T-helper 2 cell treated with Interferon-gamma antibody and Interleukin-4, amounts not matched to agents 5 μg/mL and 100 μg/mL, for 36 hours (primary cell): ENCODE data around the gene RMC1.
A peak's percentile ranks its signal among the peaks of the same experiment; 100 is the strongest.
"Not testable (repeated sequence)": the region's sequence is repeated elsewhere in the genome, so short reads cannot be mapped to it uniquely, and the experiment has no call there.

Experiments
- DNase-seq: peaks from one replicate; pipeline ENCODE4 v3.0.0; 2021; ENCODE audit warnings: low spot score
- H3K27ac Mint-ChIP-seq: one replicate; pipeline ENCODE4 v1.8.0; 2021; ENCODE audit warnings: mild to moderate bottlenecking, mixed read lengths
- H3K27me3 Mint-ChIP-seq: one replicate; pipeline ENCODE4 v1.8.0; 2021; ENCODE audit warnings: low read depth, mixed read lengths
- H3K36me3 Mint-ChIP-seq: one replicate; pipeline ENCODE4 v1.8.0; 2021; ENCODE audit warnings: low read depth, mixed read lengths
- H3K4me1 Mint-ChIP-seq: one replicate; pipeline ENCODE4 v1.8.0; 2021; ENCODE audit warnings: low read depth, mixed read lengths
- H3K4me3 Mint-ChIP-seq: one replicate; pipeline ENCODE4 v1.8.0; 2022; ENCODE audit warnings: mild to moderate bottlenecking, moderate library complexity, mixed read lengths
- H3K9me3 Mint-ChIP-seq: one replicate; pipeline ENCODE4 v1.8.0; 2021; ENCODE audit warnings: mixed read lengths

The RMC1 gene

DNA sequence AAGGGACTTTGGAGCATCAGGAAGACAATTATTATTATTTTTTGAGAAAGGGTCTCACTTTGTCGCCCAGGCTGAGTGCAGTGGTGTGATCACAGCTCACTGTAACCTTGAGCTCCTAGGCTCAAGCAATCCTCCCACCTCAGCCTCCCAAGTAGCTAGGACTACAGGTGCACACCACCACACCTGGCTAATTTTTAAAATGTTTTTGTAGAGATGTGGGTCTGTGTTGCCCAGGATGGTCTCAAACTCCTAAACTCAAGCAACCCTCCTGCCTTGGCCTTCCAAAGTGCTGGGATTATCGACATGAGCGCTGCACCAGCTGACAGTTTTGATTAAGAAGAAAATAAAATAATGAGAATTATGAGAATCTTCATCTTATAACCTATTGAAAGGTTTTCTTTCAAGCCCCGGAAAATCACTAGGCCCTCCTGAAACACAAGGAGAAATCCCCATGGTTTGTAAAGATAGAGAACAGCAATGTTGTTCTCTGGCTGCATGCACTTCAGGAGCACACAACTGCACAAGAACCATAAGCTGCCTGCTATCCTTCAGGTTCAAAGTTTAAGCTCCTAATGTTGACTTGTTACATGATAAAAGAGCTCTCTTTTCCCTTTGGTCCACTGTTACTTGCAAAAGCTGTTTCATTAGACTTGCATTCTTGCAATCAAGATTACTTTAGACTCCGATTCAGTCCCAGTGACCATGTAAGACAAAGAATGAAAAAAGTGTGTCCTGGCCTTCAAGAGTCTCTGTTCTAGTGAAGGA, 66.2 kb downstream of the RMC1 start:
- Mint-ChIP-seq H3K36me3 (peaks cover 56% of the 10 kb centered on the region), H3K27me3 (no peaks in the 10 kb centered on the region), H3K4me3 (no peak overlapping the region), H3K27ac (no peak overlapping the region), H3K9me3 (no peaks in the 10 kb centered on the region), H3K4me1 (peaks cover 22% of the 10 kb centered on the region)
- no peak for DNase-seq

DNA sequence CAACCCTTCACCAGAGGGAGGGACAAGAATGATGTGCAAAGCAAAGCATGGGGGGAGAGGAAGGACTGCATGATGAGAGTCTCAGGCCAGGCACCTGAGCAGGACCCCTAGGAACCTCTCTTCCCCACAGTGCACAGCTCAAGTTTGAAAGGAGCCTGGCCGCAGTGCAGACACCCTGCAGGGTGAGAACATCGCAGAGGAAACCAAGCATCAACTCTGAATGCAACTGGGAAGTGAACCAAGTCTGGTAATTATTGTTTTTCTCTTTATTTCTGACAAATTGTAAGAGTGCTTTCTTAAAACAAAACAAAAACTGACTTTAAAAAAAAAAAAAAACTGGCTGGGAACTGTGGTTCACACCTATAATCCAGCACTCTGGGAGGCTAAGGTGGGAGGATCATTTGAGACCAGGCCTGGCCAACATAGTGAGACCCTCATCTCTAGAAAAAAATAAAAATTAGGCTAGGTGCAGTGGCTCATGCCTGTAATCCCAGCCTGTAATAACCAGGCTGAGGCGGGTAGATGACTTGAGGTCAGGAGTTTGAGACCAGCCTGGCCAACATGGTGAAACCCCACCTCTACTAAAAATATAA, 67.7 kb downstream of the RMC1 start:
- no peak overlapping the region for H3K4me3 Mint-ChIP-seq

DNA sequence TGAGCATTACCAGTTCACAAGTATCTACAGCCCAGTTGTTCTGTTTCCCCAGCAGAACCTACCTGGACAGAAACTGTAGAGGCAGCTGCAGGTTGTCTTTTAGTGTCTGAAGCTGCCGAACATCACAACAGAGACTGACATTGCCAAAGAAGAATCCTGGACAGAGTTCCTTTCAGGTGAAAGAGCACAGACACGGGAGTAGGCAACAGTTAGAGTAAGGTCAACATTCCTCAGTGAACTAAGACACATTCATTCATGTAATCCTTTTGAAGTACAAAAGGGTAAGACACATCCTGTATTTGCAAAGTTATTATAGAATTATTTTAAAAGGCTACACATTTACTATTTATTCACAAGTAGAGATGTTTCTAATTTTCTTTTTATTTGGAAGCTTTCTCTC, 68.7 kb downstream of the RMC1 start:
- peak overlapping the region; percentile 73 for H3K27ac Mint-ChIP-seq
- H3K4me3 Mint-ChIP-seq = no peak overlapping the region
- H3K36me3 Mint-ChIP-seq = peaks cover 59% of the 10 kb centered on the region
- DNase-seq = no peak
- H3K9me3 Mint-ChIP-seq = no peaks in the 10 kb centered on the region
- H3K27me3 Mint-ChIP-seq = no peaks in the 10 kb centered on the region
- peaks cover 28% of the 10 kb centered on the region for H3K4me1 Mint-ChIP-seq

More for the DNA sequence above, 67.7 kb downstream of the RMC1 start:
- H3K9me3 Mint-ChIP-seq = no peaks in the 10 kb centered on the region
- DNase-seq = no peak
- peaks cover 28% of the 10 kb centered on the region for H3K4me1 Mint-ChIP-seq
- no peaks in the 10 kb centered on the region for H3K27me3 Mint-ChIP-seq
- H3K27ac Mint-ChIP-seq = no peak overlapping the region
- H3K36me3 Mint-ChIP-seq = peaks cover 57% of the 10 kb centered on the region

DNA sequence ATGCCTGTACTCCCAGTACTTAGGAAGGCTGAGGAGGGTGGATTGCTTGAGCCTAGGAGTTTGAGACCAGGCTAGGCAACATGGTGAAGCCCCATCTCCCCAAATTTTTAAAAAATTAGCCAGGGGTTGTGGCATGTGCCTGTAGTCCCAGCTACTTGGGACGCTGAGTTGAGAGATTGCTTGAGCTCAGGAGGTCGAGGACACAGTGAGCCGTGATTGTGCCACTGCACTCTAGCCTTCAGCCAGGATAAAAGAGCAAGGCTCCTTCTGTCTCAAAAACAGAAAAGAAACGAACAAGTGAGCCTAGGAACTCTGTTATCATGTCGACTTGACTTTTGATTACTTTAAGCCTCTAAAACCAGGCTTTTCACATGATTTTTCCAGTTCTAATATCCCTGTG, 69.3 kb downstream of the RMC1 start:
- Mint-ChIP-seq H3K4me1 (peaks cover 28% of the 10 kb centered on the region), H3K36me3 (peaks cover 53% of the 10 kb centered on the region), H3K27ac (no peak overlapping the region), H3K27me3 (no peaks in the 10 kb centered on the region), H3K4me3 (no peak overlapping the region), H3K9me3 (no peaks in the 10 kb centered on the region)
- no peak for DNase-seq

DNA sequence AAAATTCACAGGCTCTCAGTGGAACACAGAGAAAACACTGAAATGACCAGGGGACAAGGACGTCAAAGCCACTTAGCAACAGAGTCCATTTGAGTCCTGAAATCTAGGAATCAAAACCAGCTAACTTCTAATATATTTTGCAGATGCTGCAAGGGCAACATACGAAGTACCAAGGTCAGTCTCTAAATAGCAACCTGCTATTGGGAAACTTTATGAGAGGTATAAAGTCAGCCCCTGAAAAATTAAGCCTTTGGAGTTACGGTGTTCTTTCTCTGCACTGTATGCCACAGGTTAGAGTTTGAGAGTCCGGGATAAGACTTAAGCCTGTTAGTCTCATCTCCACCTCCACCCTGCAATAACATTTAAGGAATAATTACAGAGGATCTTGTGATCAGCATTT, 69.7 kb downstream of the RMC1 start:
- H3K27ac Mint-ChIP-seq = peak overlapping the region; percentile 85
- no peaks in the 10 kb centered on the region for H3K9me3 Mint-ChIP-seq
- no peak for DNase-seq
- peaks cover 28% of the 10 kb centered on the region for H3K4me1 Mint-ChIP-seq
- H3K4me3 Mint-ChIP-seq = no peak overlapping the region
- H3K27me3 Mint-ChIP-seq = no peaks in the 10 kb centered on the region
- peaks cover 51% of the 10 kb centered on the region for H3K36me3 Mint-ChIP-seq

DNA sequence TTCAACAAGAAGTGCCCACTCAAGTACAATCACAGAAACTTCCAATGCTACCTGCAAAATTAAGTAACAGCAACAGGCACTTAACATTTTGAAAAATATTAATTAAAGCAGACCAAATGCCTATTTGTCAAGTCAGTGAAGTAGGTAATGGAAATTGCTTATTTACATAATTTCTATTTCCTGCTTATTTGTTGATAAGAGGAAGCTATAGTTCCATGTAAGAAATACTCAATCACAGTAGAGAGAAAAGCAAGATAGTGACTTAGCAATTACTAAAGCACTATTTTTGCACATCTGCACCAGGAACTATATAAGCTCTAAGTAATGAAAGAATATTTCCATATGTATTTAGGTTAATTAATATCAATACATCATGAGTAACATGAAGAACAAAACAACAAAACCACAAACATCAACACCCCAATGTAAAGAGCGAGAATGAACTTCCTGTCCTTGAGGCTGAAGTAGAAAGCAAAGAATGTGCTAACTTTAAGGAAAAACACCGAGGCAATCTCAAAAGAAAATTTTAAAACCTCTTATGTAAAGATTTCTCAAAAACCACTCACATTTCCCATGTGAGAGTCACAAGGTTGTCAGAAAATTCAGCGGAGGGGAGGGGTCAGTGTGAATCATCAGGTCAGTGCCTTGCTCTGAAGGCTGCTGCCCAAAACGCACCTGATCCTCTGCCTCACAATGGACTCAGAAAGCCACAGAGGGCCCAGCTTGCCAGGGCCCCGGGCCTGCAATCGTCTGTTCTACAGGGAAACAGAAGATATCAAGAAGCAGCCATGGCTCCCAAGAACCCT, 70.5 kb downstream of the RMC1 start:
- H3K36me3 Mint-ChIP-seq = peaks cover 43% of the 10 kb centered on the region
- peak overlapping the region; percentile 85 for H3K27ac Mint-ChIP-seq
- peak; percentile 36 for DNase-seq
- H3K27me3 Mint-ChIP-seq = no peaks in the 10 kb centered on the region
- no peaks in the 10 kb centered on the region for H3K9me3 Mint-ChIP-seq
- peaks cover 33% of the 10 kb centered on the region for H3K4me1 Mint-ChIP-seq
- H3K4me3 Mint-ChIP-seq = peak overlapping the region; percentile 28

DNA sequence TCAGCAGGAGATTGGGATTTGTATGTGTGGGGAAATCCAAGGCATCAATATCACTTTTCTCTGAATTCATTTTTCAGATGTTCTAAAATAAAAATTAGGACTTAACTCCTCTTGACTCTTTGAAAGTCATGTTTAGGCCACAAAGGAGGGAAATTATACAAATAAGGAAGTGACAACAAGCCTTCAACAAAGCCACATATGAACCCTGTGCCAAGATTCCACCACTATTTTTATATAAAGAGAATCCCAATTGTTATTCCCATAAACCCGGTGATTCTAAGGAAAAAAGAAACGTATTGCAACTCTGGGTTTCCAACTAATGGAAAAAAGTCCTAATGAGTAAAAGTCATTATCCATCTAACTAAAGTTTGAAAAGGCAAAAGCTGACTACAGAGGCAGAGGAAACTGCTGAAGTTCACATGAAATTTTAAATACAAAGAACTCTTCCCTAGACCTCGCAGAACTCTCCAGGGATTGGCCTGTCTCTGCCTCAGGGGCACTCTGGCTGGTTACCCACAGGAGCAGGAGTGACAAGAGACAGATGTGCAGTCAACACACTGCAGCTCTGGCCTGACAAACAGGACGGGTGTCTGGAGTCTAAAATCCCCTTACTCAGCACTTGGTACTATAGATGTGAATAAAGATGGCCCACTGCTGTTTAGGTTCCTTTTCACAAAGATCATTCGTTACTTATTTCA, 71.4 kb downstream of the RMC1 start:
- no peak for DNase-seq
- Mint-ChIP-seq H3K36me3 (peaks cover 41% of the 10 kb centered on the region), H3K4me3 (peak overlapping the region; percentile 28), H3K9me3 (no peaks in the 10 kb centered on the region), H3K27me3 (no peaks in the 10 kb centered on the region), H3K4me1 (peaks cover 38% of the 10 kb centered on the region), H3K27ac (peak overlapping the region; percentile 85)

DNA sequence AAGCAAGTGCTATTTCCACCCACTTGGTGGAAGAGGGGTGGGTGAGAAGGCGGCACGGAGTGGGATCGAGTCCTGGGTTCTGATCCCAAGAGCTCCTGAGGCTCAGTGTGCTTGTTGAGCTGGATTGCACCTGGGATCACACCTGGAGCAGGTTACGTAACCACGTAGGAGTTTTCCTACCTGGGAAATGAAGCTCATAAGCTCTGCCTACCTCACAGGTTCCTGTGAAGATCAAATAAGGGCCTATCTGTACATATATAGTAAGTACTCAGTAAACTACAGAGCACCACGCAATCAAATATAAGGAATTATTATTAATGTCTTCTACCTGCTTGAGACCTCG, 72.0 kb downstream of the RMC1 start:
- H3K36me3 Mint-ChIP-seq = peaks cover 38% of the 10 kb centered on the region
- H3K4me1 Mint-ChIP-seq = peaks cover 43% of the 10 kb centered on the region
- H3K27ac Mint-ChIP-seq = peak overlapping the region; percentile 85
- no peak for DNase-seq
- H3K9me3 Mint-ChIP-seq = no peaks in the 10 kb centered on the region
- H3K27me3 Mint-ChIP-seq = no peaks in the 10 kb centered on the region
- no peak overlapping the region for H3K4me3 Mint-ChIP-seq

DNA sequence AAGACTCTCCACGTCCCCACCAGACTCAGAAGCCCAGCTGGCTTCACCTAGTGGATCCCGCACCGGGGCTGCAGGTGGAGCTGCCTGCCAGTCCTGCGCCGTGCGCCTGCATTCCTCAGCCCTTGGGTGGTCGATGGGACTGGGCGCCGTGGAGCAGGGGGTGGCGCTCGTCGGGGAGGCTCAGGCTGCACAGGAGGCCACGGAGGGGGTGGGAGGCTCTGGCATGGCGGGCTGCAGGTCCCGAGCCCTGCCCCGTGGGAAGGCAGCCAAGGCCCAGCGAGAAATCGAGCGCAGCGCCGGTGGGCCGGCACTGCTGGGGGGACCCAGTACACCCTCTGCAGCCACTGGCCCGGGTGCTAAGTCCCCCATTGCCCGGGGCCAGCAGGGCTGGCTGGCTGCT, 74.2 kb downstream of the RMC1 start:
- H3K27me3 Mint-ChIP-seq, H3K4me3 Mint-ChIP-seq, H3K9me3 Mint-ChIP-seq, DNase-seq, H3K27ac Mint-ChIP-seq: not testable (repeated sequence)
- Mint-ChIP-seq H3K36me3 (peaks cover 48% of the 10 kb centered on the region), H3K4me1 (peaks cover 55% of the 10 kb centered on the region)

DNA sequence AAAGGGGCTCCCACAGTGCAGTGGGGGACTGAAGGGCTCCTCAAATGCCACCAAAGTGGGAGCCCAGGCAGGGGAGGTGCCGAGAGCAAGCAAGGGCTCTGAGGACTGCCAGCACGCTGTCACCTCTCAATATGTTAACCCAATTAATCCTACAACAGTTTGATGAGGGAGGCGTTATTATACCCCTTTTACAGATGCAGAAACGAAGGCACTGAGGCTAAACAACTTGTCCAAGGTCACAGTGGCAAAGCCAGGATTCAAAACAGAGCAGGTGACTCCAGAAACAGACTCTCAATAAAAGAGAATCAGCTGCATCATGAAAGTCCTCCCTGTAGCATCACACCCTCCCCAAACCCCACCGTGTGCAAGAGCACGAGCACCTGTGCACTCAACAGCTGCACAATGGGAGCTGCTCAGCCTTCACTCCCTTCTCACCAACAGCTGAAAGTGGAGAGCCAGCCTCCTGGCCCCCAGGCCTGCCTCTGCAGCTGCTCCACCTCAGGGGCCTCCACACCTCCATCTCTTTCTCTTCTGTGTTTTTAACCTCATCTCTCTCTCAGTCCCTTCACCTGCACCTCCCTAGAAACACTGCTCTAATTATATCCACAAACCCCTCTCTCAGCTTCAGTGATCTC, 74.9 kb downstream of the RMC1 start:
- Mint-ChIP-seq H3K27ac (peak overlapping the region; percentile 8), H3K4me1 (peaks cover 59% of the 10 kb centered on the region), H3K4me3 (no peak overlapping the region), H3K9me3 (no peaks in the 10 kb centered on the region), H3K27me3 (no peaks in the 10 kb centered on the region), H3K36me3 (peaks cover 48% of the 10 kb centered on the region)
- DNase-seq = no peak

DNA sequence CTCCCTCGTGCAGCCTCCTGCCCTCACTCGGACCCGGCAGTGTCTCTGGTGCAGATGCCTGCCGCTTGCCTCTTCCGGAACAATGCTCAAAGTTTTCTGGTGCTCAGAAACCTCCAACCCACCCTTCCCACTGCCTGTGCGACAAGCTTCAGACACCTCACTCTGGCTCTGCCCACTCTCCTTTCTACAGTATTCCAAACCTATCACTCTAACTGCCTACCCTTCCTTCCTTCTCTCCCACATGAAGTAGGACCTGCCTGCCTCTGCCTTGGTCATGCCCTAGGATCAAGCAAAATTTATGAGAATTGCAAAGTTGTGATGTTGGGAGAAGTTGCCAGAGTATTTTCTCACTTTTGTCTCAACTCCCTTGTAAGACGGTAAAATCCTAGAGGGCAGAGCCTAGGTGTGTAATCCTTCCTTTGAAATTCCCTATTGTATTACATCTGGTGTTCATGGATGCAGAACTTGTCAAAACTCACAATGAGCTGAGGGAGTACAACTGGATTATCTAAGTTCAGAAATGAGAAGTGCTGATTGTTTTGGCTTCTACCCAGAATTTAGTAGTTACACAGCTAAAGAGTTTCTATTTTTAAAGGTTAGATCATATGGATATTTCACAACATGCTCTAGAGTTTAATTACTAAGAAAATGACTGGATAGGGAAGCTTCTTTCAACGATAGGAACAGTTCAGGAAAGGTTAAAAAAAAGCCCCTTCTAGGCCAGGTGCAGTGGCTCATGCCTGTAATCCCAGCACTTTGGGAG, 75.8 kb downstream of the RMC1 start:
- Mint-ChIP-seq H3K4me1 (peaks cover 58% of the 10 kb centered on the region), H3K36me3 (peaks cover 45% of the 10 kb centered on the region), H3K9me3 (no peaks in the 10 kb centered on the region), H3K27ac (no peak overlapping the region), H3K4me3 (no peak overlapping the region), H3K27me3 (no peaks in the 10 kb centered on the region)
- DNase-seq = no peak

DNA sequence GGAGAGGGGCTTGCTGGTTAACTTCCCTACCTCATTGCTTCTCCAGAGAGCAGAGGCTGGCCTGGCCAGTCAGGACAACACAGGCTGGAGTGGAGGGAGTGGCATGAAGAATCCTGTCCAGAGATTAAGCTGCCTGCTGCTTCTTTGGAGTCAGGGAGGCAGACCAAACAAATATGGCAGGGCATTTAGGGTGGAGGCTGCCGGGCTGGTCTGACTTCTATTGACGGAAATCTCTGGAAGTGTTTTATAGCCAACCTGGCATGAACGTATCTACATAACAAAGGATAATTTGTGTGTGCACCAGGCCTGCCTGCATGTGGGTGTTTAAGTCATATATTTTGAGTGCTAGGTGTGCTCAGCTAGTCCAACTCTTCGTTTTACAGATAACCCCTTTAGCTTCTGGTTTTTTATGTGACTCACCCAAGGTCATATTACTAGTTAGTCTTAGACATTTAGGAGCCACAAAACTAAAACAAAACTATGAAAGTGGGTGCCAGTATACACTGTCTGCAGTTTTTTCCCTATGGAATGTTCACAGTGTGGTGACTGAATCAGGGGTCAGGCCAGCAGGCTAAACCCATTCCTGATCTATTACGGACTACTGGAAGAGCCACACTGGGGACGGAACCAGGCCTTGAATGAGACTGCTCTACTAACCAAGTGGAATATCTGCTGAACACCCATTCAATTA, 77.5 kb downstream of the RMC1 start:
- Mint-ChIP-seq H3K27ac (no peak overlapping the region), H3K4me1 (peaks cover 57% of the 10 kb centered on the region), H3K27me3 (no peaks in the 10 kb centered on the region), H3K36me3 (peaks cover 38% of the 10 kb centered on the region), H3K4me3 (no peak overlapping the region), H3K9me3 (no peaks in the 10 kb centered on the region)
- DNase-seq = no peak
